Mammary epithelial cell (primary cell): ENCODE measurements around the gene TESK2.

ENCODE experiments used
- CTCF ChIP-seq, 2 donors: IDR thresholded peaks in 1 of 2; conservative IDR thresholded peaks in 1 of 2; 2 replicates each; pipeline ENCODE4 v1.5.1; 2011 to 2012; ENCODE audit warnings: inconsistent platforms in 2 of 2, low read length in 2 of 2, mild to moderate bottlenecking in 2 of 2, control low read depth in 1 of 2, low read depth in 1 of 2; ENCODE audit not compliant: insufficient read depth in 1 of 2; ENCODE audit errors: extremely low read depth in 1 of 2
- EZH2 ChIP-seq: IDR thresholded peaks from 2 replicates; pipeline ENCODE4 v1.6.1; 2012; ENCODE audit warnings: low read length, inconsistent platforms, borderline replicate concordance

- TF ChIP-seq CTCF (conservative IDR thresholded peaks at IDR 0.05 in 1 of 2, IDR thresholded peaks at IDR 0.05 in 1 of 2; ENCODE audit: extremely low read depth in 1 of 2, insufficient read depth in 1 of 2, low read depth in 1 of 2, low read length in 2 of 2) (no peak), EZH2 (no peak)
Observed at GRCh38 chr1:45334308-45335245, 156.4 kb downstream of the TESK2 start.
